ENCODE results near the gene TRMT112.

- peak; percentile 70 for TF ChIP-seq POLR2A (IDR thresholded peaks at IDR 0.05; ENCODE audit: borderline replicate concordance, extremely low read depth, insufficient read depth, insufficient read length)
- no peak for TF ChIP-seq CTCF (IDR thresholded peaks at IDR 0.05 in 2 of 3, conservative IDR thresholded peaks at IDR 0.05 in 1 of 3; ENCODE audit: borderline replicate concordance in 1 of 3, insufficient read depth in 1 of 3, low read depth in 2 of 3, low read length in 2 of 3)
- no peak for TF ChIP-seq EZH2 (IDR thresholded peaks at IDR 0.05)
- TF ChIP-seq FOSL1 (IDR thresholded peaks at IDR 0.05; ENCODE audit: low read depth), result no peak
- no peak for TF ChIP-seq SIN3A (IDR thresholded peaks at IDR 0.05; ENCODE audit: low read depth)
- peak; percentile 32 for TF ChIP-seq YY1 (IDR thresholded peaks at IDR 0.05; ENCODE audit: extremely low read depth, insufficient replicate concordance, low read depth, low read length)
- TF ChIP-seq ATF3 (IDR thresholded peaks at IDR 0.05), result no peak
These were observed at the start of gene TRMT112 for GRCh38 chr11:64317325-64317960.

Data from HCT116 (cell line).